Ureter (tissue), 1 donor: ENCODE data around the gene CKMT2. TPM values are rescaled to one million over a fixed set of nuclear protein-coding genes. Genes with fewer than 3 reads are reported as not detected.
A peak's percentile ranks its signal among the peaks of the same experiment; 100 is the strongest.

Experiments
- DNase-seq: peaks from one replicate; pipeline ENCODE4 v3.0.0-alpha.2; 2020; ENCODE audit warnings: low spot score
- total RNA-seq: library from RNA; stranded (reverse); gene quantifications from one replicate; pipeline ENCODE4 v1.2.4, GENCODE V29; 2023
- donor health status: DM: yes; HTN: yes; CAD: no.

The CKMT2 gene
- total RNA-seq: 6.6 TPM

DNA sequence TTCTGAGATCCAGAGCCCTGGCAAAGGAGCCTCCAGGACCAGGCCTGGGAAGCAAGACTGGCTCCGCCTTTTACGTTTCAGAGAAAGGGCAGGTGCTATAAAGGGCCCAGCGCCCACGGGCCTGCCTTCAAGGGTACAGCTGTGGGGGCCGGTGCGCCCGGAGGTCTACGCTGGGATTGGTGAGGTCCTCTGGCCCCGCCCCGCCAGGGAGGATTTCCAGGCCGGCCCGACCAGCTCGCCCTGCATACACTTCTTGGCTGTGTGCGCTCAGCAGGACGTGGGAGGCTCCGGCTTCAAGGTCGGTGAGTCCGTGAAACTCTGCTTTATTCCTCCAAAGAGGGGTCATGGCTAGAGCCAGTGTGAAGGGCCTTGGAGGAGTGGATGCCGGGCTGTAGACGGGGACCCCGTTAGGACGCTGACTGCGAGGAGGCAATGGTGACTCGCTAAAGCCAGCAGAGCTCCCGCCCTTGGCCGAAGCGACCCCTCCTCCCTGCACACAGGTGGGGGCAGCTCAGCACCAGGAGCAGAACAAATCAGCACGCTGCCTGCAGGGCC lies at the start of gene CKMT2:
Gene CKMT2, plus strand, starts transcription at position 243 of the 555 bp plus-strand sequence. CDS start 17,811 bp downstream, outside the sequence.
- DNase-seq: peak; percentile 83

DNA sequence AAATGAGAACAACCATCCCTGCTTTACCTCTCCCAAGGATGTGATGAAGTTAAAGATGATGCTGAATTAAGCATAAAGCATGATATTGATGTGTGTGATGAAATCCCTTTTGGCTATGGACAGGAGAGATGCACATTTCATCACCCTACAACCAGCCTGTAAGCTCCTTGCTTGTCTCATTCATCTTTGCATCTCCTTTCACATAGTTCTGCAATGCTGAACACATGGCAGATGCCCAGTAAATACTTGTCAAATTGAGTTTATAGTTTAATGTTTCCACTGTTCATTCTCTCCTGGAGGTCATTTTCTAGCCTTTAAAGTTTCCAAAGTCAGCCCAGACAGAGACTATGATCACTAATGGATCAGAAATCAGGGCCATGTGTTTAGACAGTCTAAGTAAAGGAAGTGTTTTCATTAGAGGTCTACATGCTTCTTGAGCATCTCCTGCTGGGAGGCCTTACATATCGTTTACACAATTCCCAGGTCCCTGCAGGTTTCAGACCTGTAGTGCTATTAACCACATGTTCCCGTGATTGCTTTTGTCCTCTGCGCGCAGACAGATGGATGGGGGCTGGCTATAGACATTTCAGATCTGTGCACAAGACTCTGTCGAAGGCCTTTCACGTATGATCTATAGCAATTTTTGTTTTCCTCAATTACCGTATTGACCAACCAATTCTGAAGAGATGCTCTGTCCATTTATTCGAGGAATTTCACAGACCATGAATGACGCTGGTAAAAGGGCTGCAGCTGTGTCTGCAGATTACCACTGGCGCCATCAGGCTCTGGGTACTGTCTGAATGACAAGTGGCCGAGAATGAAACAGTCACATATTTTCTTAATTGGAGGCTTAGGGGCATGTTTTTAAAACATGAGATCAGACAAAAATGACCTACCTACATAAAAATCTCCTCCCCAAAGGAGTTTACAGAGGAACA lies 49.0 kb upstream of the CKMT2 start:
- DNase-seq: no peak

DNA sequence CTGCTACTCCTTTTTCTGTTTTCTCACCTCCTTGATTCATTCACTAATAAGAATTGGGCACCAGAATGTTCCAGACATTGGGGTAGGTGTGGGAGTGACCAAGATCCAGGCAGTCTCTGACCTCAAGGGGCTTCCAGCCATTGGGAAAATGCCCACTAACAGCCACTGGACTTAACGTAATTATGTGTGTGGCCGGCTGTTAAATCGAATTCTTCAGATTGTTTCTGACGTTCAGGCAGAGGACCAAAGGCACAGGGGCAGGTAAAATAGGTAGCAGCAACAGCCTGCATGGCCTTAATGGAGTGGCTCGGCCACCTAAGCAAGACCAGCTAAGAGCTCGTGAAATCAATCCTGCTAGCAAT lies 48.4 kb upstream of the CKMT2 start:
- DNase-seq: no peak

DNA sequence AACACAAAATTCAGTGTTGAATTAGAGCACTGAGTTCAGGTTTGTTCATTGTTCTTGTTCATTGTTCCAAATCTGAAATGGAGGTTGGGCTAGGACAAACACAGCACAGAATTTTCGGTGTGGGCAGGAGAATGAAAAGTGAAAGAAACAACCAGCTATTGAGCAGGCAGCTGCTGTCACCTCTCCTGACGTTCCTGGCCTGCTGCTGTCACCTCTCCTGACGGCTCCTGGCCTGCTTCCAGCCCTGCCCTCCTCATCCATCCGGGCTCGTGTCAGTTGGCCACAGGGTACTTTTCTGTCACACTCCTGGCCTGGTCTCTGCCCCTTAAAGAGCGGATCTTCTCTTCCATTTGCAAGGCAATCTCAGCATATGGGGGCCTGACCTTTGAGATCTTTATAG lies 45.2 kb upstream of the CKMT2 start:
- no peak for DNase-seq

DNA sequence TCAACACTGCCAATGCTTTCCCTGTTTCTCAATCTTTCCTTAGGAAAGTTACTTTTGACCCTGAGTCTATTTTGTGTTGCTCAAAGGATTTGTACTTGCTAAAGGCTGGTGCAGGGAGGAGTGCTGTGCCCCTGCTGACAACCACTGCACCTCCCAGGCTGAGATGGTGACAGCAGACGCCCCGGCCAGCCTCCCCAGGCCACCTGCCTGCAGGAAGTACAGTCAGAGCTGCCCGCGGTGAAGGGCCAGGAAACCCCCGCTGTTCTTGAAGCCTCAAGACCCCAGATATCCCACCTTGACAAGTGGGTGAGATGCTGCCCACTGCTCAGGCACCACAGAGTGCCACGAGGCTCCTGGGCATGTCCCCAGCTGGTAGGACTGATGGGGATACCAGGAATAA lies 44.2 kb upstream of the CKMT2 start:
- no peak for DNase-seq

DNA sequence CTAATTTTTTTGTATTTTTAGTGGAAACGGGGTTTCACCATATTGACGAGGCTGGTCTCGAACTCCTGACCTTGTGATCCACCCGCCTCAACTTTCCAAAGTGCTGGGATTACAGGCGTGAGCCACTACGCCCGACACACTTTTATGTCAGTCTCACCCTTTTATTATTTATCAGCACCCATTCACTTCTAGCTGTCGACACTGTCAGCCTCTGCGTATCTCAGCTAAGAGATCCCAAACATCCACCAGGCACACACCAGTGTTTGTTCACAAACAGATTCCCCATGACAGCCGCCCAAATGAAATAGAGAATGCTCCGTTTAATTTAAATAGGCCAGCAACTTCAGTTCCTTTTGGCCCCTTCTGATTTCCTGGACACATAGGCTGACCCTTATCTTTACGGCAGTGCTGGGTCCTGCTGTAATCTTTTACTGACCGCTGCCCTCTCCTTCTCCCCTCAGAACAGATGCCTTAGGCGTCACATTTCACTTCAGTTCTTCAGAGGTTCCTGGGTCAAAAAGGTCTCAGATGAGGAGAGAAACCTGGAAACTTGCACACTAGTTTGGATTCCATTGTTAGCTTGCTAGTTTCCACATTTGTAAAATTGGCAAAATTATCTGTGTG lies 43.1 kb upstream of the CKMT2 start:
- DNase-seq: no peak

DNA sequence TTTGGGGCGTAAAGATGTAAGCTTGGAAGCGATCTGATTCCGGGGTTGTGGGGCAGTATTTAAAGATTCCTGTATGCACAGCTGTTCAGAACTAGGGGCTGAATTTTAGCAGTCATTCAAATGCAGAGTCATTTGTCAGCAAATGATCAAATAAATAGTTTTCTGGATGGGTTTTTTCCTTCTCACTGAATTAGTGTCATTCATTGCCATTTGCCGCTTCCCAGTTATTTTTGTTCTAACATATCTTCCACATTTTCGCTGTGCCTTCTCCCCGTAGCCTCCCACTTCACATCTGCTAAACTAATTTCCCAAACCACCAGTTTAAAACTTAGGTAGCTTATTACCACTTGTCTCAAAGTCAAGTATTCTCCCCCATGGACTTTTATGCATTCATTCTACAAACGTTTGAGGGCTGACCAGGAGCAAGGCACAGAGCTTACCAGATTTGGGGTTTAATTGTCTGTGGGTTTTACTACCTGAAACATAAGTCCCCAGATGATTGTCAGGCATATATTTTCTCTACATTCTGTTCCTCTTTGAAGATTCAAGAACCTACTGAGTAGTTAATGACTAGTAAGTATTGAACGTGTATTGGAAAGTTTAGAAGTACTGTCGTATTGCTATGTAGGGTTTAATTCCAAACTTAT lies 41.3 kb upstream of the CKMT2 start:
- DNase-seq: no peak

DNA sequence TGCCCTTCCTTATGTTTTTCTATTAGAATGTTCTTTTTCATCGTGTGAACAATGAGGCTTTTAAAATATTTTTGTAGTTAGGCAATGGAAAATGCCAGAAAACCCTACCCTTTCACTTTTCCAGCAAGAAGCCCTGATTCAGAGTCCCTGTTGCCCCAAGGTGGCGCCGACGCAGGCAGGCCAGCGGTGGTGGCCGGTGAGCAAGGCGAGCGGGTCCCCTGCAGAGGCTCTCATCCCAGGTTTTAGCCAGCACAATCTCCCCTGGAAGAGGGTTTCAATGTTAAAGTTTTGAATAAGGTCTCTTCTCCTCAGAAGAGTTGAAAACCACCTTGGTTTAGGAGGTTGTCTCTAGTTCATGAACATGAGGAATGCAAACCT lies 40.8 kb upstream of the CKMT2 start:
- no peak for DNase-seq

DNA sequence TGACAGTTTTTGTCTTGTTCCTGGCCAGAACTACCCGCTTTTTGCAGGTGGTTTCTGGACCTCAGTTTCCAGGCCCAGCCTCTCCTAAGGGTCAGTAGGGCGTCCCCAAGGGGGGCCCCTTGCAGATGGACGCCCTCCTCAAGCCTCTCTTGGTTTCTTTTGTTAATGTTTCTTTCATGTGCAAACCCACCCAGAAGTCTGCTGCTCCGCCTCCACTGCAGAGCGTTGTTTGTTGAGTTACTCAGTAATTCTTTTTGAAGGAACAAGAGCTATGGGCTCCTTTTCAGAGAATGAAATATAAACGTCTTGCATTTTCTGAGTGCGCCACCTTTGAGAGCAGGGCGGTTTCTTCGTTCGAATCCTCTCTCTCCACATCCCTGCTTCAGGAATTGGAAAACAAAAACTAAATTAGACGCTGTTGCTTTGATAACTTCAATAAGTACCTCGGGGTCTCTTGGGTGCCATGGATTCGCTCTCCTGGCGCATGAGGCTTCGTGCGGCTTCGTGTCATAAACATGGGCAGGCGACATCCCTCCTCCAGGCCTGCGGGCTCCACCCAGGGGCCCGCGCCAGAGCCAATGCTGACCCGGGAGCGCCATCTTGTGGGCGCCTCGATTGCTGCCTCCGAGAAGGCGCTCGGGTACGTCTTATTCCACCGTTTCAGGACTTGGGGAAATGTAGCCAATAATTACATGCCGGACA lies 38.3 kb upstream of the CKMT2 start:
- DNase-seq: peak; percentile 80

DNA sequence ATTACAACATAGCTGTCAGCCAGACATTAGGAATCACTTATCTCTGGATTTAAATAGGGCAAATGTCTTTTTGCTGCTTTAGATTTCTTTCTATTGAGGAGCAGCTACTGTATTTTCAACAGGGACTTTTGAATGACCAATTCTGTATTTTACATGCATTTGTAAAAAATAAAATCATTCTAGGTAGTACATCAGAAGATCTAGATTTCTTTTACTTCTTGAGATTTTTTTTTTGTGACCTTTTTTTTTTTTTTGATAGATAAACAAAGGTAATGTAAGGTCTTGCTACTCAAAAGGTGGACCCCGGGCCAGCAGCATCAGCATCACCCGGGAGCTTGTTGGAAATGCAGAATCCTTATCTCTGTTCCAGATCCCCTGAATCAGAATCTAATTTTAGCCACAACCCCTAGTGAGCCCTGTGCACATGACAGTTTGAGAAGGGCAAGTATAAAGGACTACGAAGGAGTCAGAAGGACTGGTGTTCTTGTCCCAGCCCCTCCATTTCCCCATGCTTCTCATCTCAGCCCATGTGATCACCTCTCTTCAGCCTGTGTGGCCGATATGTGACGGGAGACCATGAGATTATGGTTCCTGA lies 37.7 kb upstream of the CKMT2 start:
- DNase-seq: no peak

DNA sequence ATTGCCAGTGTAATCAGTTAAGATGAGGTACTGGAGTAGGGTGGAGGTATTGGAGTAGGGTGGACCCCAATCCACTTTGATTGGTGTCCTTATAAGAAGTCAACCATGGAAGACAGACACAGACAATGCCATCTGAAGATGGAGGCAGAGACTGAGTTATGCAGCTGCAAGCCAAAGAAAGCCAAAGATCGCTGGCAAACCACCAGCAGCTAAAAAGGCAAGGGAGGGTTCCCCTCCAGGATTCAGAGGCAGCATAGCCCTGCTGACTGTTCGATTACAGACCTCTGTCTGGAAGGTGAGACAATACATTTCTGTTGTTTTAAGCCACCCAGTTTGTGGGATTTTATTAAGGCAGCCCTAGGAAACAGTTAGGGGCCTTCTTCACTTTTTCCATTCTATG lies 30.5 kb upstream of the CKMT2 start:
- DNase-seq: no peak

DNA sequence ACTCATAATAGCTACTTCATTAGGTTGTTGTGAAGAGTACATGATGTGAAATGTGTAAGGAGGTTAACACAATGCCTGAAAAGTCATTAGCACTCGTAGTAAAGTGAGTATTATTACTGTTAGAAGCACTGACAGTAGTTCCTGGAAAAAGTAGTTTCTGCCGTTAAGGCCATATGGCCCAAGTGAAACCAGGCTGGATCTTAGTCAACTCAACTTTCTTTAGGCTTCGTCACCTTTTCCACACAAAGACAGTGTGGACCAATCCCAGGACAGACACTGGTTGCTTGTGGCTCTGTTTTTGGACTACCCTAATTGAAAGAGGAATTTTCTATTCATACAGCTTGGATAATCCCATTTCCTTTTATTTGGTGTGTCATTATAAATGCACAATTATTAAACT lies 29.4 kb upstream of the CKMT2 start:
- no peak for DNase-seq

DNA sequence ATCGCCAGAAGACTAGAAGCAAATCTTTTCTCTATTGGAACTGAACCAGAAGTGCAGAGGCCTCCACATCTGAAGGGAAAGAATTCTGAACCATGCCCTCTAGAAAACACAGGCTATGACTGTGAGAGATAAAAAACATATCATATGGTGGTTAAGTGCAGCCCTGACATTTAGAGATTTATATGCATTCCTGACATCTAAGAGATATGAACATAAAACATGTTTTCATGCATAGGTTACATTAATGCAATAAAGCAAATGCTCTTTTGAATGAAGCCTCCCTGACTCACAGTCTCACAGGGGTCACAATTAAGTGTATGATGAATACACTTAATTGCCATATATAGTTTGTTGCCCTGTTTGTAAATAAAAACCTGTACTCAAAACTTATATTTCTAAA lies 28.9 kb upstream of the CKMT2 start:
- DNase-seq: no peak

DNA sequence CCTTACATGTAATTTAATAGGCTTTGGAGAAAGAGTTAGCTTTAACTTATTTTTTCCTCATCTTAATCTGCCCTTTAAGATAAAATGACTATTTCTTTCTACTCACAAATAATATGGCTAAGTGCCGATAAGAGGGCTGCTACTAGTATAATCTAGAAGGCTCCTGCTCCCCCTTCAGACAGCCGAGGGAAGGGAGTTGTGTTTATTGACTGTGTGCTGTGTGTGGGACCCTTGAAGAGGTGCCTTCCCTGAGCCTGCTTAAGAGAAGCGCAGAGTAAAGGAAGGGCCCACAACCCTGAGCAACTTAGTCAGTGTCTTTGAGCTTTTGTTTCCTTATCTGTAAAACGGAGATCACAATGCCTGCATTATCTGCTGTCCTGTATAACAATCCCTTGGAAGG lies 28.1 kb upstream of the CKMT2 start:
- DNase-seq: no peak

DNA sequence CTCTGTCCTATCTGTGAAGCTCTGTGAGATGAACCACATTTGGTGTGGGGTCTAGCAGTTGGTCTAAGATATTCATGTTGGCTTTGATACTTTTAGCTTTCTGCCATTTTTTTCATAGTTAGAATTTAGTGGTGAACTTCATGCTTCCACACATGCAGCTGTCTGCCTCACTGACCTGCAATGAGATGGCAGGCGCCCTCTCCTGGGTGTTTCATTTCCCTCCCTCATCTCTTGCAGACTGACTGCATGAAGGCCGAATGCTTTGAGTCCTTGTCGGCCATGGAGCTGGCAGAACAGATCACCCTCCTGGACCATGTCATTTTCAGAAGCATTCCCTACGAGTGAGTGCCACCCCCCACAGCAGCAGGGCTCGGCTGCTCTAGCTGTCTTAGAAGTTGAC lies 26.1 kb upstream of the CKMT2 start:
- no peak for DNase-seq

DNA sequence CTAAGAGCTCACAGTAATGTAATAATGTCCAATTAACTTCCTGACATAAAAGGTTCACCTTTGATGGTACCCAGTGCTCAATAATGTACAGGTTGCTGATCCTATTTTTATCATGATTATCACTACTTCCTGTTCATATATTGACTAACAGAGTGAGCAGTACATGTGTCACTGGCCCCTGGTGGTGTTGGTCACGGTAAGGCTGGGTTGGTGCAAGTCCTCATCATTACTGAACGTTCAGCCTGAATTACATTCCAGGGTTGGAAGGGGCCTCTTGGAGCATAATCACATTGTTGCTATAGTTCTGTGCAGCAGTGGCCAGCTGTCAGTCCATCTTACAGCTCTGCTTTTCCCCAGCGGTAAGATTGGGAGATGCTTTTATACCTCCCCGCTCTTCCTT lies 24.2 kb upstream of the CKMT2 start:
- DNase-seq: no peak

DNA sequence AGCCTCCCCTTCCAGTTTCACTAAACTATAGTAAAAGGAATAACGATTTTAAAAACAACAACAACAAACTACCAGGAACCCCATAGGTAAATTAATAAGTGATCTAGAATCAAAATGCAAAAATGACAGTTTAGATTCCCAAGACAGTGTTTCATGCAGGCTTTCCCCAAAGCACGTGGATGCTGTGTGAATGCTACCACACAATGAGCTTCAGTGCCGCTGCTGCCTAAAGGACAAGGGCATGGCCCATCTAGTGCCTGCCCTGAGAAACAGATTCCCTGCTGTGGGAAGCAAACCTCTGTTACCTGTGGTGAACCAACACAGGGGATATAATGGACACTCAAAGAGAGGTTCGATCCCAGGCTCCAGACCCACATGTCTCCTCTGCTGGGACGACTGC lies 23.7 kb upstream of the CKMT2 start:
- no peak for DNase-seq

DNA sequence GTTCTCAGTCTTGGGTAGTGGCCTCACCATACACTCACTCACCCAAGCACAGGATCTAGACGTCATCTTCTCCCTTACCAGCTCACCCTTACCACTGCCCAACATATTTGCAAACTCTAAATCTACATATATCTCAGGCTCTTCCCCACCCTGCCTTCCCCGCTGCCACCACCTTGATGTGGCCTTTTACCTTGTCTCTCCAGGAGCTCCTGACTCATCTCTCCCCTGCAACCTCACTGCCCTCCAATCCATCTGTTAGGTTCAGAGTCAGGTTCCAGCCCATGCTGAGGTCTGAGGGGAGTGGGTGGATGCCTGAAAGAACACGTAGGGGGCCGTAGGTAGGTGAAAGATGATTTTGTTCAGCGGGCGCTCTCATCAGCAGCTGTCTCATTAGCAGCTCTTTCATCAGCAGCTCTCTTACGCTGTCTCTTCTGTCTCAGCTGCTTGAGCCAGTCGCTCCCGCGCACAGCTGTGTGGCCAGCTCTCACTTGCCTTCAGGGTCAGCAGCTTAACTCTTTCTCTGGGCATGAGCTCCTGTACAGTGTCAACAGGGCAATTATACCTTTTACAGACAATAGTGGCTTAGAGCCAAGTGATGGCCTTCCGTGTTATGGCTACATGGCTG lies 23.1 kb upstream of the CKMT2 start:
- DNase-seq: no peak

DNA sequence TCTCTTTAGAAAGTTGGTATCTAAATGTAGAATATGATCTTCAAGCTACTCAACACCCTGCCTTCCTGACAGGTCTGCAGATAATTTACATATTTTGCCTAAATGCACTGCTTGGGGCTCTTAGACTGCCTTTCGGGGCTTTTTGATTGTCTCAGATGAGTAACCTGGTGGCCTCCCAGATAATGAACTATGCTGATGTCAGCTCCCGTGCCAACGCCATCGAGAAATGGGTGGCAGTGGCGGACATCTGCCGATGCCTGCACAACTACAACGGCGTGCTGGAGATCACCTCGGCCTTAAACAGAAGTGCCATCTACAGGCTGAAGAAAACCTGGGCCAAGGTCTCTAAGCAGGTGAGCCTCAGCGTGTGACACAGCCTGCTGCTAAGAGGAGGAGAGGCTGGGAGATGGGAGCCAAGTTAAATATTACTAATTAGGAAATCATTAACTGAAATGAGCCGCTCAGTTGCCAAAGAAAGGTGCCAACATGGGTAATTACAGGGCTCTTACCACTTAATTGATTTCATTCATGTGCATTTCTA lies 20.8 kb upstream of the CKMT2 start:
- no peak for DNase-seq

DNA sequence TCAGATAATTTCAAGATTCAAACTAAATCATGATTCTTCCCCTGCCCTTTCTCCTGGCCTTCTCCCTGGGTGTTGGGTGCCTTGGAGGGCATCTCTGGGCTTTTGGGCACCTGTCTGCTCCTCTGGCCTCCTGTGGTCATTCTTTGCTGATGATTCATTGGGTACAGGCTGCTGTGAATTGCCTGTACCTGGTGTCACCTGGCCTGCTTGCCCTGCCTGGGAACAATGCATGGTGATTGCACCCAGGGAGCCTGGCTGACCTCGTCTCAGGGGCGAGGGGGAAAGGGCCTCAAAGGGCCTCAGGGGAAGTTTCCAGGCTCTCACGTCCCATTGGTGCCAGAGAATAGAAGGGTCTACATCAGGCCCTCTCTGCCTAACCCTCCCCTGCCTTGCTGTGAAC lies 20.1 kb upstream of the CKMT2 start:
- no peak for DNase-seq

DNA sequence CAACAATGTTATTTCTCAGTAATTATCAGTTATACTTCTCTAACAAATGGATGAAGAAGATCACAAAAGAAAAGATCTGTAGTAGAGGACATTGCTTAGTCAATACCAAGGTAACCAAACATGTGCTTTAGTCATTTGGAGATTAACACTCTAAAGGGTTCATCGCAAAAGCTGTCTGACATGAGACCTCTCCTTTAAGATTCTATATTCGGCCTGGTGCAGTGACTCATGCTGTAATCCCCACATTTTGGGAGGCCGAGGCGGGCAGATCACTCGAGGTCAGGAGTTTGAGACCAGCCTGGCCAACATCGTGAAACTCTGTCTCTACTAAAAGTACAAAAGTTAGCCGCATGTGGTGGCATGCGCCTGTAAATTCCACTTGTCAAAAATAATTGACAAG lies 18.3 kb upstream of the CKMT2 start:
- DNase-seq: no peak
